Raji (cell line): Measurements from ENCODE around the gene SSBP2.

Experiments
- POLR2A ChIP-seq: IDR thresholded peaks from 2 replicates; pipeline ENCODE4 v1.6.1; 2011; ENCODE audit warnings: low read depth, low read length, control low read depth; ENCODE audit not compliant: insufficient read depth

The SSBP2 gene

DNA sequence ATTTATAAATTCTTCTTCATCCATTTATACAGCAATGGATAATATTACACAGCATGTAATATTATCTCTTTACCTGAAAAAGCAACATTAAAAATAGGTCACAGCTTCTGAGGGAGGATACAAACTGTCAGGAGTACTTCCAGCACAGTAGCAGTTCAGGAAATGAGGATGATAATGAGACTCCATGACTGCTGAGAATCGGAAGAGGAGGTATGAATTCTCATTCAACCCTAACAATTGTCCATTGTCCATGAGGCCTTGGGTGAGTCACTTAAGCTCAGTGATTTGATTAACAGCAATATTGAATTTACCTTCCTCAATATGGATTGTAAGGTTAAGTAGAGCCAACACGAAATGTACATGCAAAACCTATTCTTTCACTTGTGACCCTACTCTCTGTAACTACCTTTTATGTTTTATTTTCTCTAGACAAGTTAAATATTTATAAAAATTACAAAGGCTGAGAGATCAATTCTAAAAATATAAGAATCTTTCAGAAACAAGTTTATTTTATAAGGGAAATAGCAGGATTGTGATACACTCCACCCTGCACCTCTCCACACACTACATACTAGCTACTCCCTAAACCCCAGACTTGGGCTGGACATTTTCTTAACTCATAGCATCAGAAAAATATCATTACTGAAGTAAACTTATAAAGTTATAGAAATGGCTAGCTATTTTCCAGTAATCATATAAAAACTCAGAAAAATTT lies 197.9 kb downstream of the SSBP2 start:
- no peak for TF ChIP-seq POLR2A

- TF ChIP-seq POLR2A: no peak
Observed at GRCh38 chr5:81549123-81549522, 201.8 kb downstream of the SSBP2 start.

- TF ChIP-seq POLR2A: no peak
Observed at GRCh38 chr5:81547001-81547400, 203.9 kb downstream of the SSBP2 start.

DNA sequence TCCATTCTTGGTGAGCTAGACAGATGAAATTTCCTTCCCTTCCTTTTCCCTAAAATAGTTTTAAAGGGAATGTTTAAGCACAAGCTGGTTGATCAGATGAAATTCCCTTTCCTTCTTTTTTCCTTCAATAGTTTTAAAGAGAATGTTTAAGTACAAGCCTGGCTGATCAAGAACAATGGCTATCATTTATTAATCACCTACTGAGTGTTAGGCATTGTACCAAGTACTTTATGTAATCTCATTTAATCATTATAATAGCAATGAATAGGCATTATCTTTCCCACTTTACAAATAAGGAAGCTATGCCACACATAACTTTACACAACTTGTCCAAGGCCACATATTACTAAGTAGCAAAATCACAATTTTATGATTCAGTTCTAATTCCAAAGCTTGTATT lies 205.0 kb downstream of the SSBP2 start:
- no peak for TF ChIP-seq POLR2A

GRCh38 chr5:81544351-81545018 lies 206.4 kb downstream of the SSBP2 start:
- no peak for TF ChIP-seq POLR2A

GRCh38 chr5:81542242-81542641 lies 208.7 kb downstream of the SSBP2 start:
- no peak for TF ChIP-seq POLR2A

DNA sequence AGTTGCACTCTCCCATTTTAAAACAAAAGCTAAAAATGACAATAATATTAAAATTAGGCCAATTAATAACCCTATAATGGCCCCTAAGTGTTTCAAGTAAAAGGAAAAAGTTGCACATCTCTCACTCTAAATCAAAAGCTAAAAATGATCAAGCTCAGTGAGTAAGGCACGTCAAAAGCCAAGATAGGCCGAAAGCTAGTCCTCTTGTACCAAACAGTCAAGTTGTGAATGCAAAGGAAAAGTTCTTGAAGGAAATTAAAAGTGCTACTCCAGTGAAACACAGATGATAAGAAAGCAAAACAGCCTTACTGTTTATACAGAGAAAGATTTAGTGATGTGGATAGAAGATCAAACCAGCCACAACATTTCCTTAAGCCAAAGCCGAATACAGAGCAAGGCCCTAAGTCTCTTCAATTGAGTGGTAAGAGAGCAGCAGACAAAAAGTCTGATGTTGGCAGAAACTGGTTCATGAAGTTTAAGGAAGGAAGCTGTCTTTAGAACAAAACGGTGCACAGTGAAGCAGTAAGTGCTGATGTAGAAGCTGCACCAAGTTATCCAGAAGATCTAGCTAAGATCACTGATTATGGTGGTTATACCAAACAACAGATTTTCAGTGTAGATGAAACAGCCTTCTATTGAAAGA lies 212.9 kb downstream of the SSBP2 start:
- TF ChIP-seq POLR2A: no peak

DNA sequence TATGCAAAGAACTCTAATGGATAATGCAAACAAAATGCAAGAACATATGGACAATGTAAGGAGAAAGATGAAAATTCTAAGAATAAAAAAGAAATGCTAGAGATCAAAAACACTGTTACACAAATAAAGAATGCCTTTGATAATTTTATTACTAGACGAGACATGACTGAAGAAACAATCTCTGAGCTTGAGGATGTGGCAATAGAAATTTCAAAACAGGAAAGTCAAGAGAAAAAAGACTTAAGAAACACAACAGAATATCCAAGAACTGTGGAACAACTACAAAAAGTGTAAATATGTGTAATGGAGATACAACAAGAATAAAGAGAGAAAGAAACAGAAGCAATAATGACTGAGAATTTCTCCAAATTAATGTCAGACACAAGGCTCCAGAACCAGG lies 216.5 kb downstream of the SSBP2 start:
- TF ChIP-seq POLR2A: no peak

- no peak for TF ChIP-seq POLR2A
Observed at GRCh38 chr5:81533629-81534405, 217.1 kb downstream of the SSBP2 start.

DNA sequence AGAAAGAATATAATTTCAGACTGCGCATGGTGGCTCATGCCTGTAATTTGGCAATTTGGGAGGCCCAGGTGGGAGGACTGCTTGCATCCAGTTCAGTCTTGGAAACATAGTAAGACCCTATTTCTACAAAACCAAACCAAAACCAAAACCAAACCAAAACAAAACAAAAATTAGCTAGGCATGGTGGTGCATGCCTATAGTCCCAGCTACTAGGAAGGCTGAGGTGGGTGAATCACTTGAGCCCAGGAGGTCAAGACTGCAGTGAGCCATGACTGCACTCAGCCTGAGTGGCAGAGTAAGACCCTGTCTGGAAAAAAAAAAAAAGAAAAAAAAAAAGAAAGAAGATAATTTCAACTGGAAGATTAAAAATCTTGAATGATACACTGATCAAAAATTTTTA lies 220.0 kb downstream of the SSBP2 start:
- no peak for TF ChIP-seq POLR2A

- no peak for TF ChIP-seq POLR2A
Observed at GRCh38 chr5:81525690-81526089, 225.2 kb downstream of the SSBP2 start.

DNA sequence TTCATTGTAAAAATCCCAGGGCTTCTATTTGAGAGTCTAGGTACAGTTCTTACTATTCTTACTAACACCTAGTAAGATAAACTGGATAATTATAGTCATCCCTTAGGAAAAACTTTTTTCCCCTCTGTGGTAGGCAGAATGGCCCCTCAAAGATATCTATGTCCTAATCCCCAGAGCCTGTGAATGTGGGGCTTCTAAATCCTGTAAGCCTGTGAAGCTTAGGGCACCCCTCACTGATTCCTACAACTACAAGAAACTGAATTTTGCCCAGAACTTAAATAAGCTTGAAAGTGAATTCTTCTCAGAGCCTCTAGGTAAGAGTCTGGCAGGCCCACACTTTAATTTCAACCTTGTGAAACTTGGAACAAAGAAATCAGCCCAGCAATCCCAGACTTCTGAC lies 226.9 kb downstream of the SSBP2 start:
- no peak for TF ChIP-seq POLR2A

- TF ChIP-seq POLR2A: no peak
Observed at GRCh38 chr5:81522571-81522970, 228.3 kb downstream of the SSBP2 start.

DNA sequence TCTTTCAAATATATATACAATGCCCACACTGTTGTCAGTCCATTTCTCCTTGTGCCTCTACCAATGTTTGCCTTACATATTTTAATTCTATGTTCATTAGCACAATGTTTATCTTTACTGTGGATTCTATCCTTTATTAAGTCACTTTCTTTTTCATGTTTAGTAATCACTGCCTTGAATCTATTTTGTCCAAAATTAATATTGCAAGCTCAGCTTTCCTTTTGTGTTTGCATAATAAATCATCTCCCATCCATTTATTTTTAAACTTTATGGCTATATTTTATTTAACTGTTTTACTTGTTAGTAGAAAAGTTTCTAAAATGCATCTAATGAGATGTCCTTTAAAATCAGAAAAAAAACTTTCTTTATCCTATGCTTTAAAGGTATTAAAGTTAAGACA lies 230.1 kb downstream of the SSBP2 start:
- no peak for TF ChIP-seq POLR2A

DNA sequence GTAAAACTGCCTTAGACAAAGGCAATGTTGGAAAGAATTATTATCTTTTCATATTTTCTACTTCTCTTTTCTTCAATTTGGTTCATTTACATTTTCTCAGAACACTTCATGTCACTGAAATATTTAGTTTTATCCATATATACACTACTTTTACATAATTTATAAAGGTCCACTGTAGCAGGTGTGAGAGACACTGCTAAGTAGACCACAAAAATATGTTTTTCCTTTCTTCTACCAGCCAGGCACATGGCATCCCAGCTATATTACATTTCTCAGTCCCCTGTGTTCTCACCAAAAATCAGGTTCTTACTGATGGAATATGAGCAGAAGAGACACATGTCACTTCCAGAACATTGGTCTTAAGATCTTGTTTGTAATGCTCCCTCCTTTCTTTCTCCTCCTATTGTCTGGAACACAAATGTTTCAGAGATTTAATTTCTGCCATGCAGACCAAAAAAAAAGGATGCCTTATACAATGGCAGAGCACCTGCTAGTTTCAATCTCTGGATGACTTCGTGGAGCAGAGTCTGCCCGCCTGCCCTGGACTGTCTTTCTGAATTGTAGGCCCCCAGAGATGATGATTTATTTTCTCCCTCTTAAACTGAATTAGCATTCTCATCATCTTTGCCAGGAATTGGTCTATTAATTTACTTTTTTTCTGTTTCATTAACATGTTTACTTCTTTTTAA lies 231.5 kb downstream of the SSBP2 start:
- TF ChIP-seq POLR2A: no peak
